Measurements from ENCODE around the gene RAET1G. TPM values are rescaled to one million over a fixed set of nuclear protein-coding genes. Genes with fewer than 3 reads are reported as not detected.
A peak's percentile ranks its signal among the peaks of the same experiment; 100 is the strongest.

RAET1G gene
- total RNA-seq, 1 donor from 2014 or later: not detected

GRCh38 chr6:149942461-149942829, 19.5 kb upstream of the RAET1G start:
- no peak for TF ChIP-seq CTCF (conservative IDR thresholded peaks at IDR 0.05; ENCODE audit: low read depth, low read length)
- no peak for DNase-seq (ENCODE audit: low read depth)

GRCh38 chr6:149941583-149942460, 18.9 kb upstream of the RAET1G start, which contains the start of gene ULBP2:
TSS of gene ULBP2 (plus strand) at chr6:149942014. CDS start at chr6:149942073, 59 bp downstream.
- peak; percentile 41 for DNase-seq (ENCODE audit: low read depth)
- no peak for TF ChIP-seq CTCF (conservative IDR thresholded peaks at IDR 0.05; ENCODE audit: low read depth, low read length)
- H3K4me3 ChIP-seq (ENCODE audit: low read depth, low read length): peak within 1 kb of the TSS; percentile 70

More at GRCh38 chr6:149942461-149942829, 19.5 kb upstream of the RAET1G start:
- H3K4me3 ChIP-seq (ENCODE audit: low read depth, low read length): peak overlapping the region; percentile 70

GRCh38 chr6:149940672-149940982, 17.7 kb upstream of the RAET1G start:
- no peak for TF ChIP-seq CTCF (conservative IDR thresholded peaks at IDR 0.05; ENCODE audit: low read depth, low read length)
- no peak overlapping the region for H3K4me3 ChIP-seq (ENCODE audit: low read depth, low read length)
- no peak for DNase-seq (ENCODE audit: low read depth)

- TF ChIP-seq CTCF (conservative IDR thresholded peaks at IDR 0.05; ENCODE audit: low read depth, low read length): no peak
These were observed 17.2 kb upstream of the RAET1G start for GRCh38 chr6:149939909-149940671.

GRCh38 chr6:149939356-149939648, 16.4 kb upstream of the RAET1G start:
- no peak for DNase-seq (ENCODE audit: low read depth)
- TF ChIP-seq CTCF (conservative IDR thresholded peaks at IDR 0.05; ENCODE audit: low read depth, low read length): no peak
- no peak overlapping the region for H3K4me3 ChIP-seq (ENCODE audit: low read depth, low read length)

More at GRCh38 chr6:149939909-149940671, 17.2 kb upstream of the RAET1G start:
- H3K4me3 ChIP-seq (ENCODE audit: low read depth, low read length): no peak overlapping the region
- DNase-seq (ENCODE audit: low read depth): no peak

GRCh38 chr6:149938571-149939355, 15.8 kb upstream of the RAET1G start:
- no peak for TF ChIP-seq CTCF (conservative IDR thresholded peaks at IDR 0.05; ENCODE audit: low read depth, low read length)
- DNase-seq (ENCODE audit: low read depth): no peak
- peak overlapping the region; percentile 56 for H3K4me3 ChIP-seq (ENCODE audit: low read depth, low read length)
